Measurements from ENCODE around the gene ADAMTS2. TPM values are rescaled to one million over a fixed set of nuclear protein-coding genes. Genes with fewer than 3 reads are reported as not detected.
"Not testable (repeated sequence)": the region's sequence is repeated elsewhere in the genome, so short reads cannot be mapped to it uniquely, and the experiment has no call there.

ADAMTS2 gene
- total and polyA plus RNA-seq, 2 experiments from 2014 or later, result 1.6 to 8.1 TPM

GRCh38 chr5:179287071-179287470 lies 58.2 kb downstream of the ADAMTS2 start (continued):
- TF ChIP-seq ETS1 (IDR thresholded peaks at IDR 0.05), result no peak

GRCh38 chr5:179285776-179286162 lies 59.5 kb downstream of the ADAMTS2 start:
- H3K9me2 ChIP-seq (ENCODE audit: insufficient read depth); H3K27ac Mint-ChIP-seq; H2AFZ ChIP-seq; H3K27ac ChIP-seq (ENCODE audit: low read depth); H3K4me1 ChIP-seq (ENCODE audit: insufficient read depth); H3K27me3 ChIP-seq (ENCODE audit: insufficient read depth); H3K79me2 ChIP-seq (replicated peaks; ENCODE audit: insufficient read depth); H3K4me3 ChIP-seq; DNase-seq (ENCODE audit: low spot score); H3K27me3 Mint-ChIP-seq (ENCODE audit: insufficient read depth, low read depth, poor library complexity); H4K20me1 ChIP-seq (replicated peaks; ENCODE audit: insufficient read depth); H3K4me2 ChIP-seq; ATAC-seq; H3K4me3 Mint-ChIP-seq; H3F3A ChIP-seq (replicated peaks; ENCODE audit: low read depth); H3K9me3 Mint-ChIP-seq; H3K36me3 ChIP-seq (ENCODE audit: insufficient read depth); H3K4me1 Mint-ChIP-seq; H3K36me3 Mint-ChIP-seq (ENCODE audit: low read depth): not testable (repeated sequence)

- no peak overlapping the region for H3K27ac ChIP-seq (ENCODE audit: low read depth)
- Mint-ChIP-seq H3K4me1 (no peaks in the 10 kb centered on the region), H3K4me3 (no peak overlapping the region), H3K36me3 (ENCODE audit: low read depth) (no peaks in the 10 kb centered on the region), H3K9me3 (no peaks in the 10 kb centered on the region; the same call in 2 of the 3 replicates), H3K27me3 (ENCODE audit: insufficient read depth, low read depth, poor library complexity) (peaks cover 4% of the 10 kb centered on the region), H3K27ac (no peak overlapping the region)
- no peaks in the 10 kb centered on the region for H3K27me3 ChIP-seq (ENCODE audit: insufficient read depth)
- no peak for DNase-seq (ENCODE audit: low spot score)
- no peaks in the 10 kb centered on the region for H3F3A ChIP-seq (replicated peaks; ENCODE audit: low read depth)
- no peaks in the 10 kb centered on the region for H3K4me1 ChIP-seq (ENCODE audit: insufficient read depth)
- H3K9me2 ChIP-seq (ENCODE audit: insufficient read depth), result no peaks in the 10 kb centered on the region
- H3K4me3 ChIP-seq, result no peak overlapping the region
- no peaks in the 10 kb centered on the region for H3K36me3 ChIP-seq (ENCODE audit: insufficient read depth)
- H3K79me2 ChIP-seq (replicated peaks; ENCODE audit: insufficient read depth), result no peaks in the 10 kb centered on the region
- H3K4me2 ChIP-seq, result no peak overlapping the region
- no peak for ATAC-seq
- no peak overlapping the region for H2AFZ ChIP-seq
- no peak for TF ChIP-seq ZNF114 (CRISPR knock-in tag; IDR thresholded peaks at IDR 0.05)
- no peak for TF ChIP-seq EZH2phosphoT487 (IDR thresholded peaks at IDR 0.05; ENCODE audit: unreplicated experiment)
- TF ChIP-seq ZNF462 (CRISPR knock-in tag; IDR thresholded peaks at IDR 0.05), result no peak
- no peaks in the 10 kb centered on the region for H4K20me1 ChIP-seq (replicated peaks; ENCODE audit: insufficient read depth)
Measured at GRCh38 chr5:179284751-179285631, 60.3 kb downstream of the ADAMTS2 start.

GRCh38 chr5:179283908-179284307 lies 61.4 kb downstream of the ADAMTS2 start:
- not testable (repeated sequence) for H3K36me3 Mint-ChIP-seq (ENCODE audit: low read depth); H2AFZ ChIP-seq; H3K27ac Mint-ChIP-seq; H3K4me2 ChIP-seq; H3K27me3 ChIP-seq (ENCODE audit: insufficient read depth); DNase-seq (ENCODE audit: low spot score); H3K4me3 Mint-ChIP-seq; H3K36me3 ChIP-seq (ENCODE audit: insufficient read depth); H3K4me1 Mint-ChIP-seq; ATAC-seq; H3K27me3 Mint-ChIP-seq (ENCODE audit: insufficient read depth, low read depth, poor library complexity); H3K4me1 ChIP-seq (ENCODE audit: insufficient read depth); H3F3A ChIP-seq (replicated peaks; ENCODE audit: low read depth); H3K4me3 ChIP-seq; H3K9me3 Mint-ChIP-seq; H3K79me2 ChIP-seq (replicated peaks; ENCODE audit: insufficient read depth); H4K20me1 ChIP-seq (replicated peaks; ENCODE audit: insufficient read depth); H3K9me2 ChIP-seq (ENCODE audit: insufficient read depth); H3K27ac ChIP-seq (ENCODE audit: low read depth)

Measured in GM23338 (cell line).